Midbrain (tissue), 1 donor: ENCODE measurements around the gene OR52K2.
"Not testable (repeated sequence)": the region's sequence is repeated elsewhere in the genome, so short reads cannot be mapped to it uniquely, and the experiment has no call there.

ENCODE experiments used
- DNase-seq: peaks from one replicate; lab custom pipeline; 2025; lab: John Stamatoyannopoulos, UW

Gene OR52K2

GRCh38 chr11:4480577-4481239 is 31.6 kb downstream of the OR52K2 start:
- DNase-seq: no peak

- DNase-seq: no peak
Observed at GRCh38 chr11:4481240-4481582, 32.1 kb downstream of the OR52K2 start.

- peak; percentile 1 for DNase-seq
Observed at GRCh38 chr11:4482445-4482844, 33.4 kb downstream of the OR52K2 start, which contains the start of gene OR52K1. Gene OR52K1, plus strand, starts transcription at chr11:4482646. Its CDS starts 6,255 bp downstream, at chr11:4488901.

- no peak for DNase-seq
Observed at GRCh38 chr11:4484310-4484709, 35.2 kb downstream of the OR52K2 start.

GRCh38 chr11:4491405-4491804 is 42.3 kb downstream of the OR52K2 start:
- not testable (repeated sequence) for DNase-seq

- DNase-seq: no peak
Observed at GRCh38 chr11:4491878-4492606, 42.9 kb downstream of the OR52K2 start.

GRCh38 chr11:4493480-4493818 is 44.4 kb downstream of the OR52K2 start:
- DNase-seq: no peak

GRCh38 chr11:4495487-4495886 is 46.4 kb downstream of the OR52K2 start:
- DNase-seq: no peak

GRCh38 chr11:4495986-4496385 is 46.9 kb downstream of the OR52K2 start:
- no peak for DNase-seq

- DNase-seq: no peak
Observed at GRCh38 chr11:4496557-4497248, 47.6 kb downstream of the OR52K2 start.
